Activated T-cell treated with anti-CD3 and anti-CD28 coated beads, Interleukin-2, amount 50 U/mL, for 72 hours (primary cell): ENCODE results near the gene BNIP1. TPM values are rescaled to one million over a fixed set of nuclear protein-coding genes. Genes with fewer than 3 reads are reported as not detected.
"Not testable (repeated sequence)": the region's sequence is repeated elsewhere in the genome, so short reads cannot be mapped to it uniquely, and the experiment has no call there.

Experiments used
- ATAC-seq, 2 donors: fragments of 150-1000 bp; cut with Tn5 transposase; replicated peaks in 1 of 2; 2 replicates each; pipeline ENCODE4 v1.10.0; 2021; ENCODE audit warnings: moderate library complexity in 2 of 2, mild to moderate bottlenecking in 1 of 2
- DNase-seq, 2 donors: peaks; one replicate each; pipeline ENCODE4 v3.0.0; 2021 to 2022; ENCODE audit warnings: mixed read lengths in 1 of 2
- H3K27ac Mint-ChIP-seq: one replicate; pipeline ENCODE4 v1.8.0; 2022; ENCODE audit warnings: mild to moderate bottlenecking, moderate library complexity, mixed read lengths
- H3K27me3 Mint-ChIP-seq: one replicate; pipeline ENCODE4 v1.8.0; 2022; ENCODE audit warnings: low read depth, mixed read lengths
- H3K36me3 Mint-ChIP-seq, 2 donors: one replicate each; pipeline ENCODE4 v1.8.0; 2022; ENCODE audit warnings: mixed read lengths in 2 of 2, mild to moderate bottlenecking in 1 of 2; ENCODE audit not compliant: insufficient read depth in 2 of 2
- H3K4me1 Mint-ChIP-seq: one replicate; pipeline ENCODE4 v1.8.0; 2022; ENCODE audit warnings: low read depth, mixed read lengths
- H3K4me3 Mint-ChIP-seq, 2 donors: one replicate each; pipeline ENCODE4 v1.8.0; 2022; ENCODE audit warnings: mild to moderate bottlenecking in 2 of 2, mixed read lengths in 2 of 2, moderate library complexity in 2 of 2
- H3K9me3 Mint-ChIP-seq, 2 donors: one replicate each; pipeline ENCODE4 v1.8.0; 2022; ENCODE audit warnings: mixed read lengths in 2 of 2
- total RNA-seq, 2 donors: library from RNA; stranded (reverse); gene quantifications; one replicate each; pipeline ENCODE4 v1.2.3, GENCODE V29; 2022

The BNIP1 gene, protein sequence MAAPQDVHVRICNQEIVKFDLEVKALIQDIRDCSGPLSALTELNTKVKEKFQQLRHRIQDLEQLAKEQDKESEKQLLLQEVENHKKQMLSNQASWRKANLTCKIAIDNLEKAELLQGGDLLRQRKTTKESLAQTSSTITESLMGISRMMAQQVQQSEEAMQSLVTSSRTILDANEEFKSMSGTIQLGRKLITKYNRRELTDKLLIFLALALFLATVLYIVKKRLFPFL
- total RNA-seq, result 10 to 100 TPM; 23.2 to 25.6 TPM

DNA sequence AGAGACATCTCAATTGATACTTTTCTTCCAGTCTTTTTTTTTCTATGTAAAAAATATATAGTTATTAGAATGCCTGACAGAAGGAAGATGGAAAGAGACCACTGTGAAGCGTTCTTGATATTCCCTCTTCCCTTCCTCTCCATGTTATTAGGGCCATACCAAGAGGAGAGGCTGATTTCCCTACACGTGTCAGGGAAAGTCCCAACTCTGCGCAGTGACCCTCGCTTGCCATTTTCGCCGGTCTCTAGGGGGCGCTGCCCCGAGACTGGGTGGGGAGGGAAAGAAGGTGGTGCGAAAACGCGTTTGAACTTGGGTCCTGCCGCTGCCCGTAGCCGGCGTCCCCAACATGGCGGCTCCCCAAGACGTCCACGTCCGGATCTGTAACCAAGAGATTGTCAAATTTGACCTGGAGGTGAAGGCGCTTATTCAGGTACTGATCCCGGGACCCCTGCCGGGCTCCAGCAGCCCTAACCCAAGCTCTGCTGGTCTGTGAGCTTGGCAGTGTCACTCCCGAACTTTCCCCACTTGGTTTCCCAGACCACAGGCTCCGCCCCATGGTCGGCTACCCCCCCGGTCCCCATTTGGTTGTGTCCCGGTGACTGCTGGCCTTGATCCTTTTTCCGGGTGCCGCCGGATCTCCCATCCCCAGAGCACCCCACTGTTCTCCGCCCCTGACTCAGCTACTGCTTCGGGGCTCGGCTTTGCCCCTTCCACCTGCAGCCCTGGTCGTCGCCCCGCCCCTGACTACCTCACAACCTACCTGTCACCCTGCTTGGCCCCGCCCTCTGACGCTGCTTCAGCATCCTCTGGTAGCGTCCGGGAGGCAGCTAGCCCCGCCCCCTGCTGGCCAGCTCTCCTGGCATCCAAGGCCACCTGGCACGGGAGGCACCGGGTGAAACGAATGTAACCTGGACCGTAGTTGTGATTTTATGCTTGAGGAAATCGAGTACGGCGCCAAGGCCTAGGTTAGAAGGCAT, at the start of gene BNIP1:
TSS of gene BNIP1 (plus strand) at position 332 of the 977 bp plus-strand sequence. CDS start at position 347, 15 bp downstream.
- Mint-ChIP-seq H3K36me3 (peaks cover 7 to 10% of the 10 kb centered on the region in 2 donors), H3K27me3 (no peaks in the 10 kb centered on the region), H3K9me3 (no peaks in the 10 kb centered on the region), H3K27ac (peak within 1 kb of the TSS; percentile 86), H3K4me3 (peak within 1 kb of the TSS; percentile 84 to 99), H3K4me1 (peaks cover 15% of the 10 kb centered on the region)
- DNase-seq (peak; percentile 97), ATAC-seq (peak; percentile 95)

DNA sequence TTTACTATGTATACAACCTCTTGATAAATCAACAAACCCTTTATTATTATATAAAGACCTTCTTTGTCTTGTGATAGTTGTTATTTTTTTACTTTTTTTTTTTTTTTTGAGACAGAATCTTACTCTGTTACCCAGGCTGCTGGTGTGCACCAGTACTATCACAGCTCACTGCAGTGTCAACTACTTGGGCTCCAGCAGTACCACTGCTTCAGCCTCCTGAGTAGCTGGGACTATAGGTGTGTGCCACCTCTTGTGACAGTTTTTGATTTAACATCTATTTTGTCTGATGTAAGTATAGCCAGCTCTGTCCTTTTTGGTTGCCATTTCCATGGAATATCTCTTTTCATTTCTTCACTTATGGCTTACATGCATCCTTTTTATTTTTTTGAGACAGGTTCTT, 45.5 kb upstream of the BNIP1 start:
- H3K27ac Mint-ChIP-seq, result no peak overlapping the region

DNA sequence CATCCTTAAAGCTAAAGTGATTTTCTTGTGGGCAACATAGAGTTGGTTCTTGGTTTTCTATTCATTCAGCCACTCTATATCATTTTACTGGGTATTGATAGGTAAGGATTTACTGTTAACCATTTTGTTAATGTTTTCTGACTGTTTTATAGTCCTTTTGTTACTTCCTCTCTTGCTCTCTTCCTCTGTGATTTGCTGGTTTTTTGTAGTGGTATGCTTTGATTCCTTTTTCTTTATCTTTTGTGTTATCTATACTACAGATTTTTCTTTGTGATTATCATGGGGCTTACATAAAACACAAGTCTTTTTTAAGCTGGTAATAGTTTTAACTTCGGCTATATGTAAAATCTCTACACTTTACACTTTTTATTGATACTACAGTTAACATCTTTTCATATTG, 44.9 kb upstream of the BNIP1 start:
- peaks cover 10 to 13% of the 10 kb centered on the region in 2 donors for H3K36me3 Mint-ChIP-seq
- H3K4me1 Mint-ChIP-seq, result peaks cover 38% of the 10 kb centered on the region
- ATAC-seq (no peak), DNase-seq (no peak)
- peaks cover 5 to 6% of the 10 kb centered on the region in 2 donors for H3K9me3 Mint-ChIP-seq
- no peaks in the 10 kb centered on the region for H3K27me3 Mint-ChIP-seq
- H3K27ac Mint-ChIP-seq, result no peak overlapping the region
- no peak overlapping the region for H3K4me3 Mint-ChIP-seq

More for the DNA sequence above, 45.5 kb upstream of the BNIP1 start:
- Mint-ChIP-seq H3K36me3 (peaks cover 10 to 13% of the 10 kb centered on the region in 2 donors), H3K9me3 (peaks cover 5 to 6% of the 10 kb centered on the region in 2 donors), H3K4me1 (peaks cover 44% of the 10 kb centered on the region), H3K27me3 (no peaks in the 10 kb centered on the region), H3K4me3 (no peak overlapping the region)
- DNase-seq (no peak), ATAC-seq (no peak)

DNA sequence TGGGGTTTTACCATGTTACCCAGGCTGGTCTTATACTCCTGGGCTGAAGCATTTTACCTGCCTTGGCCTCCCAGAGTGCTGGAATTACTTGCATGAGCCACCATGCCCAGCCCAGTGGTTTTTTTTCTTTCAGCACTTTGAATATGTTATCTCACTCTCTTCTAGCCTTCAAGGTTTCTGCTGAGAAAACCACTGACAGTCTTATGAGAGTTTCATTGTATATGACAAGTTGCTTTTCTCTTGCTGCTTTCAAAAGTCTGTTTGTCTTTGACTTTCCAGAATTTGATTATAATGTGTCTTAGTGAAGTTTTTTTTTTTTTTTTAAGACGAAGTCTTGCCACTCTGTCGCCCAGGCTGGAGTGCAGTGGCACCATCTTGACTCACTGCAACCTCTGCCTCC, 43.1 kb upstream of the BNIP1 start:
- no peak for ATAC-seq
- Mint-ChIP-seq H3K4me3 (no peak overlapping the region), H3K27ac (no peak overlapping the region), H3K36me3 (peaks cover 10 to 13% of the 10 kb centered on the region in 2 donors), H3K27me3 (no peaks in the 10 kb centered on the region), H3K4me1 (peaks cover 38% of the 10 kb centered on the region), H3K9me3 (peaks cover 5 to 6% of the 10 kb centered on the region in 2 donors)
- DNase-seq, result no peak

DNA sequence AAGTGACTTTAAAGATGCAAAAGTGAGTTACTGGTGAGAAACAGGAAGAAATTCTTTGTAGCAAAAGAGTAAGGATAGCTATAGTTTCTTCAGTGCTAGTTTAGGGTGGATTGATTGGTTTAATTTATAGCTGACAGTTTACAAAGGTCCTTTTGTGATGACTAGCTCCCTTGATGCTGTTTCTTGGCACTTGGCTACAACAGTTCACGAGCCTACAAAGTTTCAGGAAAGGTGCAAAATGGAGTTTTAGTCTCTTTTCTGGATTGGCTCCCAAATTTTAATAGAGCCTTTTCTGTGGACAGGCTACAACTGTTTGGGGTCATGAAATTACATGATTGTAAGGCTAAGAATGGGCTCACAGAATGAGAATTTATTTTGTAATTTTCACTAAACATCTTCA, 40.9 kb upstream of the BNIP1 start:
- Mint-ChIP-seq H3K4me3 (no peak overlapping the region), H3K9me3 (peaks cover 5 to 6% of the 10 kb centered on the region in 2 donors), H3K36me3 (peaks cover 10 to 13% of the 10 kb centered on the region in 2 donors), H3K27ac (no peak overlapping the region), H3K27me3 (no peaks in the 10 kb centered on the region), H3K4me1 (peaks cover 30% of the 10 kb centered on the region)
- no peak for ATAC-seq
- no peak for DNase-seq

DNA sequence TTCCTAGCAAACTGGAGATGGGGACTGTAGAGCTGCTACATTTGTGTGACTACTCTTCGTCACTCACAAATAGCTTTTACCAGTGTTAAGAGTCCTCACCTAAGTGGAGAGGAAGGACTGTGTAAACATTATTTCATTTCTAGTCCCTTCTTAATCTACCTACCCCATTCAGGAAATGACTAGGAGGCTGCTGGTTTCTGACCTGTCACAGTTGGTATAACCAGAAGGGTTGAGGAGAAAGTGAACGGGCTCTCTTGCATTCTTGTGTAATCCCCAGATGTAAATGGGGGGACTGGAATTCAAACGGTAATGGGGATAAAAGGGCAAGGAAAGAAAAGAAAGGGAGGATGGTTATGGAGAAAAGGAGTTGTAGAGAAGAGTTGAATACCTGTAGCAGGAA, 35.4 kb upstream of the BNIP1 start:
- no peak for DNase-seq
- H3K4me3 Mint-ChIP-seq, result no peak overlapping the region
- H3K9me3 Mint-ChIP-seq, result no peaks in the 10 kb centered on the region
- no peaks in the 10 kb centered on the region for H3K27me3 Mint-ChIP-seq
- peak overlapping the region; percentile 61 for H3K27ac Mint-ChIP-seq
- H3K4me1 Mint-ChIP-seq, result peaks cover 20% of the 10 kb centered on the region
- ATAC-seq, result peak in 1 of 2 donors; percentile 62
- peaks cover 0 to 4% of the 10 kb centered on the region in 2 donors for H3K36me3 Mint-ChIP-seq

DNA sequence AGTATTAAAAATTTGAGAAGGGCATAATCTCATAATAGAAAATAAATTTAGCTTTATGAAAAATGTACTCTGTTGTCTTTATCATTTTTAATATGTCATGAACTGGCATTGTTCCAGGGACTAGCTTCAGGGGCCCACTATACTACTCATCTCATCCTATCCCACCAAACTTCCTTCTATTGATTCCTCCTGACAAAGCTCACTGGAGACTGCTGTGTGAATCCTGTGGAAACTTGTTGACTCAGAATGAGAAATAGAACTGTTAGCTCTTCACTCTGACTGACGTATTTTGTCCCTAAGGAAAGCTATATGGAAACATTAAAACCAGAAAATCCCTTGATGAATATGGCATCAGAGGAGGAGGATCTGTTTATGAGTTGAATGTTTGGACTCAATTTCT, 29.8 kb upstream of the BNIP1 start:
- no peak for DNase-seq
- Mint-ChIP-seq H3K27me3 (no peaks in the 10 kb centered on the region), H3K27ac (no peak overlapping the region), H3K4me1 (peaks cover 19% of the 10 kb centered on the region), H3K9me3 (no peaks in the 10 kb centered on the region), H3K36me3 (peaks cover 0 to 12% of the 10 kb centered on the region in 2 donors), H3K4me3 (no peak overlapping the region)
- ATAC-seq, result no peak

DNA sequence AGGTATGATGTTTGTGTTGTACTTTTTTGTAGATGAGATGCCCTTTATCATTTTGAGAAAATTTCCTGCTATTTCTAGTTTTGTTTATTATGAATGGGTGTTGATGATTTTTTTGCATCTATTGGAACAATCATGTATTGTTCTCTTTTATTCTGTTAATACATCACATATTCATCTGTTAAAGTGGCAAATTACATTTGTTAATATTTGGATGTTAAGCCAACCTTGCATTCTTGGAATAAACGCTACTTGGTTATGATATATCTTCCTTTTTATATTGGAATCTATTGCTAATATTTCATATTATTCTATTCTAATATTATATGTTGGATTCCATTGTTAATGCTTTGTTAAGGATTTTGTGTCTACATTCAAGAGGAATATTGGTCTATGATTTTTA, 24.6 kb upstream of the BNIP1 start:
- H3K27me3 Mint-ChIP-seq, result no peaks in the 10 kb centered on the region
- ATAC-seq (no peak), DNase-seq (no peak)
- H3K27ac Mint-ChIP-seq, result no peak overlapping the region
- H3K4me3 Mint-ChIP-seq, result no peak overlapping the region
- H3K36me3 Mint-ChIP-seq, result peaks cover 4 to 20% of the 10 kb centered on the region in 2 donors
- H3K4me1 Mint-ChIP-seq, result peaks cover 7% of the 10 kb centered on the region
- H3K9me3 Mint-ChIP-seq, result no peaks in the 10 kb centered on the region

DNA sequence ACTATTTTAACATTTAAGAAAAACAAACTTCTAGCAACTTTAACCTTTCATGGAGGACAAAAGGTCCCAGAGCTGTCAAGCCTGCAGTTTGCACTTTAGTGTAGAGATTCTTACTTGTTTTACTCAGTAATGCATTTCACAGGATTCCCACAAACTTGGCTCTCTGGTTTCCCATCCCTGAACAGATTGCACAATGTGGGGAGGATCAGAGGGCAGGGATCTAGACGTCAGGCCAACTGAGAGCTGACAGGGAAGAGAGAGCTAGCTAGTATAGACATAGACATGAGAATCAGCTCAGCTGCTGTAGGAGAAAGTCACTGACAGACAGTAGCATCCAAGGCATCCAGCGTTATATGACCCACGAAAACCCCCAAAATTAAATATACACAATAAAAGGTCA, 20.9 kb upstream of the BNIP1 start:
- DNase-seq, result no peak

DNA sequence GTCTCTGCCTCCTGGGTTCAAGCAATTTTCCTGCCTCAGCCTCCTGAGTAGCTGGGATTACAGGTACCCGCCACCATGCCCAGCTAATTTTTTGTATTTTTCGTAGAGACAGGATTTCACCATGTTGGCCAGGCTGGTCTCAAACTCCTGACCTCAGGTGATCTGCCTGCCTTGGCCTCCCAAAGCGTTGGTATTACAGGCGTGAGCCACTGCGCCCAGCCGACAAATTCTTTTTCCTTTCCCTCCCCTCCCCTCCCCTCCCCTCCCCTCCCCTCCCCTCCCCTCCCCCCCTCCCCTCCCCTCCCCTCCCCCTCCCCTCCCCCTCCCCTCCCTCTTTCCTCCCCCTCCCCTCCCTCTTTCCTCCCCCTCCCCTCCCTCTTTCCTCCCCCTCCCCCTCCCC, 12.2 kb upstream of the BNIP1 start:
- H3K9me3 Mint-ChIP-seq, H3K27ac Mint-ChIP-seq, ATAC-seq, DNase-seq, H3K4me1 Mint-ChIP-seq, H3K27me3 Mint-ChIP-seq, H3K4me3 Mint-ChIP-seq, H3K36me3 Mint-ChIP-seq: not testable (repeated sequence)

More for the DNA sequence above, 20.9 kb upstream of the BNIP1 start:
- Mint-ChIP-seq H3K27ac (no peak overlapping the region), H3K4me3 (no peak overlapping the region), H3K4me1 (no peaks in the 10 kb centered on the region), H3K27me3 (no peaks in the 10 kb centered on the region), H3K9me3 (no peaks in the 10 kb centered on the region), H3K36me3 (peaks cover 6 to 22% of the 10 kb centered on the region in 2 donors)
- ATAC-seq, result no peak

DNA sequence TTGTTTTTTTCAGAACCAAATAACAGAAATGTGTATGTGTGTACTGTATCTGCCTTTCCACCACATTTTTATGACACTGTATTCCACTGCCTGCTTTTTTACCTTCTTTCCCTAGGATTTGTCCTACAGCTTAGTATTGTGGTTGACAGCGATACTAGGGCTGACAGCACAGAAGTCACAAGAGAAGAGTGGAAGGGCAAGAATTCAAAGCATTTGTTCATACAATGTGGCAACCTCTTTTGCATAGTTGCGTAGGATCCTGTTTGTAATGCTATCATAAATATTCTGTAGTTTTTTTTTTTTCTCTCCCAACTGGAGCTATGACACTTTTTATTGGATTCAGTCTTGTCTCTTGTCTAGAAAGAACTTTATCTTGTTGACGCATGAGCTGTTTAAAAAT, 5.6 kb upstream of the BNIP1 start:
- H3K36me3 Mint-ChIP-seq, result no peaks in the 10 kb centered on the region
- ATAC-seq (no peak), DNase-seq (no peak)
- no peak overlapping the region for H3K4me3 Mint-ChIP-seq
- no peaks in the 10 kb centered on the region for H3K4me1 Mint-ChIP-seq
- H3K9me3 Mint-ChIP-seq, result no peaks in the 10 kb centered on the region
- H3K27me3 Mint-ChIP-seq, result no peaks in the 10 kb centered on the region
- no peak overlapping the region for H3K27ac Mint-ChIP-seq

DNA sequence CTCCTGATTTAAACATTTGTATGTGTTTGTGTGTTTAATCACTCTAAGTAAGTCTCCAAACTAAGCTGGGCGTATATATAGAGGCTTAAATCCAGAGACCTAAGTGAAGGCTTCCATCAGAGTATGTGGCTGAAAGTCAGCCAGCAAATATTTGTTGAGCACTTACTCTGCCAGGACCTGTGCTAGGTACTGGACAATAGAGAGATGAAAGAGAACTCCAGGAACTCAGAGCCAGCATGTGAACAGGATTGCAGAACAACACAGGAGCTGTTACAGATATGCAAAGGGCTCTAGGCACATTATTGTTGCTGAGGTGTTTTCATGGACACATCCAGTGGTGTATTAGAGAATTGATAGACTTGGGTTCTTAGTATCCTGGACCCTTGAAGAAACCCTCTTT, 4.7 kb upstream of the BNIP1 start:
- DNase-seq, result no peak
- no peaks in the 10 kb centered on the region for H3K27me3 Mint-ChIP-seq

DNA sequence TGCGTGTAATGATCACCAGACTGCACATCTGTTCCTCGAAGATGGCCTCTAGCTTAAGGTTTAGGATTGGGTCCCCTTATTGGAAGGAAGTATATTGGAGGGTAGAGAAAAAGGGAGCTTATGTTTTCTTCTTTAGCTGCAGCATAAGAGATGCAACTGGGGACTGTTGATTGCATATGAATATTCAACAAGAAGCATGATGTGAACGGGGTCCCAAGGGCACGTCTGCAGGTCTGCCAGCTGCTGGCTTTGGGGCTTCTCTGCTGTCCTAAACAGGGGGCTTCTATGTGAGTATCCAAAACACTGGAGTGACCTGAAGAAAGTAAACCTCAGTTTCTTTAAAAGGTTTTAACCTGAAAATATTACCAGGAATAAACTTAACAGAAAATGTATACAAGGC, 3.6 kb upstream of the BNIP1 start:
- Mint-ChIP-seq H3K9me3 (no peaks in the 10 kb centered on the region), H3K4me1 (peaks cover 10% of the 10 kb centered on the region), H3K4me3 (no peak overlapping the region), H3K36me3 (no peaks in the 10 kb centered on the region), H3K27ac (no peak overlapping the region), H3K27me3 (no peaks in the 10 kb centered on the region)
- DNase-seq, result no peak
- no peak for ATAC-seq

More for the DNA sequence above, 4.7 kb upstream of the BNIP1 start:
- Mint-ChIP-seq H3K36me3 (no peaks in the 10 kb centered on the region), H3K4me1 (no peaks in the 10 kb centered on the region), H3K27ac (no peak overlapping the region), H3K9me3 (no peaks in the 10 kb centered on the region), H3K4me3 (no peak overlapping the region)
- ATAC-seq, result no peak
